Osteoblast (primary cell): ENCODE measurements around the gene VAT1. TPM values are rescaled to one million over a fixed set of nuclear protein-coding genes. Genes with fewer than 3 reads are reported as not detected.
"Not testable (repeated sequence)": the region's sequence is repeated elsewhere in the genome, so short reads cannot be mapped to it uniquely, and the experiment has no call there.

Experiments
- DNase-seq: peaks from one replicate; pipeline ENCODE4 v3.0.0; 2011; ENCODE audit warnings: low spot score, mixed read lengths; ENCODE audit not compliant: insufficient read length; ENCODE audit errors: missing footprints
- H2AFZ ChIP-seq: 2 replicates; pipeline ENCODE4 v1.6.0; 2011; ENCODE audit warnings: mild to moderate bottlenecking, low read length
- H3K27ac ChIP-seq: 2 replicates; pipeline ENCODE4 v1.5.1; 2011; ENCODE audit warnings: mild to moderate bottlenecking, low read depth, low read length, moderate library complexity
- H3K27me3 ChIP-seq: 2 replicates; pipeline ENCODE4 v1.6.0; 2012; ENCODE audit warnings: mild to moderate bottlenecking, control low read depth, inconsistent platforms, low read length, moderate library complexity; ENCODE audit not compliant: insufficient read depth
- H3K36me3 ChIP-seq: 2 replicates; pipeline ENCODE4 v1.5.1; 2011; ENCODE audit warnings: mild to moderate bottlenecking, low read length, control low read depth, moderate library complexity; ENCODE audit not compliant: insufficient read depth
- H3K4me1 ChIP-seq: 2 replicates; pipeline ENCODE4 v1.5.1; 2011; ENCODE audit warnings: mild to moderate bottlenecking, low read length, control low read depth, moderate library complexity; ENCODE audit not compliant: insufficient read depth
- H3K4me2 ChIP-seq: 2 replicates; pipeline ENCODE4 v1.6.0; 2011; ENCODE audit warnings: mild to moderate bottlenecking, low read length; ENCODE audit not compliant: insufficient read depth
- H3K4me3 ChIP-seq: fragments of 200-600 bp; sonication (generic); 3 replicates; pipeline ENCODE4 v1.5.1; 2012; ENCODE audit warnings: mild to moderate bottlenecking, low read length, inconsistent platforms; ENCODE audit not compliant: insufficient read depth
- H3K79me2 ChIP-seq: 2 replicates; pipeline ENCODE4 v1.6.0; 2012; ENCODE audit warnings: mild to moderate bottlenecking, low read length, control low read depth, inconsistent platforms; ENCODE audit not compliant: insufficient read depth
- H3K9me3 ChIP-seq: 2 replicates; pipeline ENCODE4 v1.5.1; 2011; ENCODE audit warnings: low read depth, low read length, control low read depth
- H4K20me1 ChIP-seq: 2 replicates; pipeline ENCODE4 v1.6.0; 2012; ENCODE audit warnings: mild to moderate bottlenecking, low read length, control low read depth; ENCODE audit not compliant: insufficient read depth
- total RNA-seq: library from RNA; depleted of rRNA; stranded (reverse); fragments of >200 nt; gene quantifications from 2 replicates; pipeline ENCODE4 v1.2.3, GENCODE V29; 2012
- TF ChIP-seq, protein P1 (sequence below): IDR thresholded peaks from 2 replicates; pipeline ENCODE4 v1.5.1; 2011; ENCODE audit warnings: mild to moderate bottlenecking, low read depth, low read length, moderate library complexity; ENCODE audit errors: extremely low read depth

The VAT1 gene
- total RNA-seq, 1 donor: 449 TPM

GRCh38 chr17:42980766-42981397, 41.3 kb downstream of the VAT1 start:
- Histone ChIP-seq H3K27ac (peak overlapping the region; percentile 76), H3K4me2 (peak overlapping the region; percentile 100), H3K27me3 (no peaks in the 10 kb centered on the region), H3K79me2 (peaks cover 54% of the 10 kb centered on the region), H3K4me3 (peak overlapping the region; percentile 99), H3K9me3 (no peaks in the 10 kb centered on the region), H4K20me1 (peaks cover 6% of the 10 kb centered on the region), H3K4me1 (peaks cover 17% of the 10 kb centered on the region), H2AFZ (peak overlapping the region; percentile 83), H3K36me3 (peaks cover 10% of the 10 kb centered on the region)
- peak; percentile 93 for DNase-seq
- TF ChIP-seq, protein P1, sequence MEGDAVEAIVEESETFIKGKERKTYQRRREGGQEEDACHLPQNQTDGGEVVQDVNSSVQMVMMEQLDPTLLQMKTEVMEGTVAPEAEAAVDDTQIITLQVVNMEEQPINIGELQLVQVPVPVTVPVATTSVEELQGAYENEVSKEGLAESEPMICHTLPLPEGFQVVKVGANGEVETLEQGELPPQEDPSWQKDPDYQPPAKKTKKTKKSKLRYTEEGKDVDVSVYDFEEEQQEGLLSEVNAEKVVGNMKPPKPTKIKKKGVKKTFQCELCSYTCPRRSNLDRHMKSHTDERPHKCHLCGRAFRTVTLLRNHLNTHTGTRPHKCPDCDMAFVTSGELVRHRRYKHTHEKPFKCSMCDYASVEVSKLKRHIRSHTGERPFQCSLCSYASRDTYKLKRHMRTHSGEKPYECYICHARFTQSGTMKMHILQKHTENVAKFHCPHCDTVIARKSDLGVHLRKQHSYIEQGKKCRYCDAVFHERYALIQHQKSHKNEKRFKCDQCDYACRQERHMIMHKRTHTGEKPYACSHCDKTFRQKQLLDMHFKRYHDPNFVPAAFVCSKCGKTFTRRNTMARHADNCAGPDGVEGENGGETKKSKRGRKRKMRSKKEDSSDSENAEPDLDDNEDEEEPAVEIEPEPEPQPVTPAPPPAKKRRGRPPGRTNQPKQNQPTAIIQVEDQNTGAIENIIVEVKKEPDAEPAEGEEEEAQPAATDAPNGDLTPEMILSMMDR: no peak

- H3K27me3 ChIP-seq: no peaks in the 10 kb centered on the region
- H3K4me3 ChIP-seq: peak within 1 kb of the TSS; percentile 99
- peak within 1 kb of the TSS; percentile 100 for H3K4me2 ChIP-seq
- peaks cover 6% of the 10 kb centered on the region for H4K20me1 ChIP-seq
- H3K79me2 ChIP-seq: peaks cover 49% of the 10 kb centered on the region
- no peaks in the 10 kb centered on the region for H3K9me3 ChIP-seq
- H3K36me3 ChIP-seq: peaks cover 4% of the 10 kb centered on the region
- peak; percentile 99 for DNase-seq
- H2AFZ ChIP-seq: peak within 1 kb of the TSS; percentile 88
- H3K27ac ChIP-seq: peak within 1 kb of the TSS; percentile 76
- H3K4me1 ChIP-seq: peaks cover 17% of the 10 kb centered on the region
- TF ChIP-seq, protein P1: no peak
Measured at GRCh38 chr17:42980274-42980765, 41.9 kb downstream of the VAT1 start, which contains the start of gene RUNDC1. Gene RUNDC1 (plus strand): TSS chr17:42980565. CDS start chr17:42980577, 12 bp downstream.

DNA sequence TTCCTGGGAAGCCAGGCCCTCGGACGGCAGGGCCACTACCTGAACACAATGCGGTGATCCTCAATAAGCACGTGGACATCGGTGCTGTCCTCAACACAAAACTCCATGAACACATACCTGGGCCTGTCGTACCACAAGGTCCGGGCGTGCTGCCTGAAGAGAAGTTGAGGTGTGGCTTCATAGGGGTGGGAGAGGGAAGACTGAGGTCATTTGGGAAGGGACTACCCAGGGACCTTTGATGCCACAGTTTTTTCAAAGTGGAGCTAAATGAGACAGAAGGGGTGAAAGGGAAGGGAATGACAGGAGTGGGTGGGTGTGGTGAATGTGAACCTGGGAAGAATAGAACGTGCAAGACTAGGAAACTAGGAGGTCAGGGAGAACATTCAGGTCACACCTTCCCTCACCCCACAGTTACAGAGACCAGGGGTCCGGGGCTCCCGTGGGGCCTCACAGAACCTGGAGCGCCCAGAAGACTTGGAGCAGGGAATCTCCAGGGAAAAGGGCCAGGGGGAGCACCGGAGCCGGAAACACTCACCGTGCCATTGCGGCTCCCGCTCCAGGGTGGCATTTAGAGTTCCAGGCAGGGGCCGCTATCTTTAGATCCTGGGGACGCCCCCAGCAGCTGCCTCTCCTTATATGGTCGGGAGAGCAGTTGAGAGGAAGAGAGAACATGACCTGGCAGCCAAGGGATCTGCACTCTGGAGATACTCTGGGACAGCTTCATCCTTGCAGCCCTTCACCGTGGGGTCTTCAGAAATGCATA, 42.5 kb downstream of the VAT1 start, which contains the start of gene PTGES3L:
PTGES3L (minus strand) TSS at position 570 of the 763 bp plus-strand sequence; CDS start at position 543, 27 bp downstream.
- peak; percentile 94 for DNase-seq
- TF ChIP-seq, protein P1: no peak

GRCh38 chr17:42975701-42976100, 46.5 kb downstream of the VAT1 start:
- not testable (repeated sequence) for H3K4me1 ChIP-seq, H2AFZ ChIP-seq, H3K36me3 ChIP-seq, H3K27ac ChIP-seq, H3K4me2 ChIP-seq, H3K9me3 ChIP-seq, H3K4me3 ChIP-seq, H3K27me3 ChIP-seq, DNase-seq, H3K79me2 ChIP-seq, H4K20me1 ChIP-seq

More for the DNA sequence above, 42.5 kb downstream of the VAT1 start, which contains the start of gene PTGES3L:
- Histone ChIP-seq H3K4me3 (peak within 1 kb of the TSS; percentile 99), H3K4me2 (peak within 1 kb of the TSS; percentile 100), H3K79me2 (peaks cover 44% of the 10 kb centered on the region), H3K27ac (peak within 1 kb of the TSS; percentile 76), H3K27me3 (no peaks in the 10 kb centered on the region), H4K20me1 (peaks cover 6% of the 10 kb centered on the region), H3K9me3 (no peaks in the 10 kb centered on the region), H2AFZ (peak within 1 kb of the TSS; percentile 88), H3K4me1 (peaks cover 17% of the 10 kb centered on the region), H3K36me3 (no peaks in the 10 kb centered on the region)
